Mononuclear cell (primary cell): ENCODE results near the gene KLHDC9. TPM values are rescaled to one million over a fixed set of nuclear protein-coding genes. Genes with fewer than 3 reads are reported as not detected.

Source experiments
- H3K27me3 ChIP-seq: 2 replicates; pipeline ENCODE4 v1.6.0; 2011; ENCODE audit warnings: low read length, control low read depth; ENCODE audit not compliant: insufficient read depth
- H3K4me1 ChIP-seq: 2 replicates; pipeline ENCODE4 v1.5.1; 2011; ENCODE audit warnings: mild to moderate bottlenecking, low read length, control low read depth; ENCODE audit not compliant: insufficient read depth
- H3K4me3 ChIP-seq: 2 replicates; pipeline ENCODE4 v1.5.1; 2011; ENCODE audit warnings: mild to moderate bottlenecking, low read length, moderate library complexity
- H3K9me3 ChIP-seq: 2 replicates; pipeline ENCODE4 v1.5.1; 2011; ENCODE audit warnings: low read depth, mild to moderate bottlenecking, control low read depth, low read length
- total RNA-seq: library from RNA; depleted of rRNA; stranded (reverse); fragments of >200 nt; gene quantifications from one replicate; pipeline ENCODE4 v1.2.3, GENCODE V29; 2012

KLHDC9 gene
- total RNA-seq, 1 donor = not detected

DNA sequence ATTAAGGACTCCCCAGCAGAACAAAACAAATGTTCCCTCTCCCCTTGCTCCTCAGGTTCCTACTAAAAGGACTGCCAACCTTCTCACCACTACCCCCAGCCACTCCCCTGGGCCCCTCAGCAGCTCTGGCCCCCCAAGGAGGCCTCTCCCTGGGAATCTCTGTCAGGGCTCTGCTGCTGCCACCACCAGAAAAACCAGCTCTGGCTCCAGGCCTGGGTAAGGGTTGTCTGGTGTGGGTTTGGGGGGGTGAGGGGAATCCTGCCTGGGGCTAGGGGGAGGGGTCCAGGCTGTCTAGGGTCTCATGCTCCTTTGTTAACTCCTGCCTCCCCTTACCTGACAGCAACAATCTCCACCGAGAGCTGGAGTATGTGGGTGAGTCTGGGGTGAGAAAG is 13.6 kb upstream of the KLHDC9 start:
- H3K9me3 ChIP-seq = no peaks in the 10 kb centered on the region
- peaks cover 53% of the 10 kb centered on the region for H3K4me1 ChIP-seq
- H3K27me3 ChIP-seq = no peaks in the 10 kb centered on the region
- H3K4me3 ChIP-seq = no peak overlapping the region

- Histone ChIP-seq H3K4me3 (no peak overlapping the region), H3K27me3 (no peaks in the 10 kb centered on the region), H3K4me1 (peaks cover 50% of the 10 kb centered on the region), H3K9me3 (no peaks in the 10 kb centered on the region)
Observed at GRCh38 chr1:161085165-161085564, 13.0 kb upstream of the KLHDC9 start.

DNA sequence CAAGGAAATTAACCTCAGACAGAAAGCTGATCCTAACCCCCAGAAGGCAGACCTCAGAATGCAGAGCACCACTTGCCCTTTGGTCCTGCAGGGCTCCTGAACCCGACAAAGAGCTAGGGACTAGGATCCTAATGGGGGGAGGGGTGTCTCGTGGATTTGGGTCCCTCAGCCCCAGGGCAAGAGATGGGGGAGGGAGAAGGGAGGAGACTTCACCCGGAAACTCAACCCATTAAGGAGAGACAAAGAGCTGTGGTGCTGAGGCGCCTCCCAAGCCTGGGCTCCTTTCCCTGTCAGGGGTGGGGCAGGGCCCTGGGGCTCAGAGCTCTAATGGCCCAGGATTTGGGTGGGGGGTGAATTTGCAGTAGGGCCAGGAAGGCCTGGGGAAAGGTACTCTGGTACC is 11.7 kb upstream of the KLHDC9 start:
- H3K4me1 ChIP-seq = peaks cover 38% of the 10 kb centered on the region
- H3K4me3 ChIP-seq = no peak overlapping the region
- no peaks in the 10 kb centered on the region for H3K27me3 ChIP-seq
- no peaks in the 10 kb centered on the region for H3K9me3 ChIP-seq

GRCh38 chr1:161088587-161089110 is 9.5 kb upstream of the KLHDC9 start:
- H3K4me1 ChIP-seq = peaks cover 22% of the 10 kb centered on the region
- no peaks in the 10 kb centered on the region for H3K9me3 ChIP-seq
- no peak overlapping the region for H3K4me3 ChIP-seq
- no peaks in the 10 kb centered on the region for H3K27me3 ChIP-seq

GRCh38 chr1:161089251-161089924 is 8.8 kb upstream of the KLHDC9 start, which contains the start of gene NECTIN4:
TSS of gene NECTIN4 (minus strand) at chr1:161089558. CDS start at chr1:161089296, 262 bp downstream.
- H3K4me3 ChIP-seq = no peak within 1 kb of the TSS
- H3K27me3 ChIP-seq = no peaks in the 10 kb centered on the region
- peaks cover 15% of the 10 kb centered on the region for H3K4me1 ChIP-seq
- H3K9me3 ChIP-seq = no peaks in the 10 kb centered on the region

DNA sequence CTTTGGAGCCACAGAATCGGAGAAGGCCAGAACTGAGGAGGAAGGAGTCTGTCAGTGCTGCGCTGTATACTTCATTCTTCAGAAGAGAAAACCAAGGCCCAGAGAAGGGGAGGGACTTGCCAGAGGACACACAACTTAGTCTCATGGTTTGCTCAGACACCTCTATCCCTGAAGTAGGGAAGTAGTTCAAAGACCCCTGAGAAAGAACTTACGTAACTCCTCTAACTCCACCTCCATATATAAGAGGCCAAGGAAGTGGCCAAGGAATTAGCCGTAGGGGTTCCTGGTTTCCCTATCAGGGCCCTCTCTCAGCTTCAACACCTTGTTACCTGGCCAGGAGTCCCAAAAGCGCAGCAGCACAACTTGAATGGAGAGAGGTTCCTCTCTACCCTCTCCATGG is 8.2 kb upstream of the KLHDC9 start:
- peaks cover 13% of the 10 kb centered on the region for H3K4me1 ChIP-seq
- no peaks in the 10 kb centered on the region for H3K27me3 ChIP-seq

GRCh38 chr1:161090617-161091016 is 7.5 kb upstream of the KLHDC9 start:
- Histone ChIP-seq H3K9me3 (no peaks in the 10 kb centered on the region), H3K4me1 (peaks cover 14% of the 10 kb centered on the region), H3K27me3 (no peaks in the 10 kb centered on the region), H3K4me3 (no peak overlapping the region)

More for the DNA sequence above, 8.2 kb upstream of the KLHDC9 start:
- no peak overlapping the region for H3K4me3 ChIP-seq
- H3K9me3 ChIP-seq = no peaks in the 10 kb centered on the region

- Histone ChIP-seq H3K9me3 (no peaks in the 10 kb centered on the region), H3K4me1 (peaks cover 18% of the 10 kb centered on the region), H3K4me3 (no peak overlapping the region), H3K27me3 (no peaks in the 10 kb centered on the region)
Observed at GRCh38 chr1:161091093-161091492, 7.1 kb upstream of the KLHDC9 start.

- Histone ChIP-seq H3K4me1 (peaks cover 27% of the 10 kb centered on the region), H3K27me3 (no peaks in the 10 kb centered on the region), H3K4me3 (no peak overlapping the region), H3K9me3 (no peaks in the 10 kb centered on the region)
Observed at GRCh38 chr1:161091796-161092507, 6.2 kb upstream of the KLHDC9 start.

GRCh38 chr1:161092621-161093028 is 5.5 kb upstream of the KLHDC9 start:
- H3K27me3 ChIP-seq = no peaks in the 10 kb centered on the region
- H3K9me3 ChIP-seq = no peaks in the 10 kb centered on the region
- H3K4me3 ChIP-seq = no peak overlapping the region
- peaks cover 34% of the 10 kb centered on the region for H3K4me1 ChIP-seq

DNA sequence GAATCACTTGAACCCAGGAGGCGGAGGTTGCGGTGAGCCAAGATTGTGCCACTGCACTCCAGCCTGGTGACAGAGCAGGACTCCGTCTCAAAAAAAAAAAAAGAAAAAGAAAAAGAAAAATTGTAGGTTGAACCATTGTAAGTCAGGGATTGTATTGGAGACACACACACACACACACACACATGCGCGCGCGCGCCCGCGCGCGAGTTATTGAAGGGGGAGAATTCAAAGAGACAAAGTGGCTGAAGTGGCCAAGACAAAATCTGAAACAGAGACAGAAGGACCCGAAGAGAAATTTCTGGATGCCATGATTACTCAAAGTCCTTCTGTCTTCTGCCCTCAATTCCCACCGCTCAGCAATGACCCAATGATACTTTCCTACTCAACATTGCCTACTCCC is 3.7 kb upstream of the KLHDC9 start:
- Histone ChIP-seq H3K4me3 (no peak overlapping the region), H3K4me1 (peaks cover 34% of the 10 kb centered on the region), H3K9me3 (no peaks in the 10 kb centered on the region), H3K27me3 (no peaks in the 10 kb centered on the region)

DNA sequence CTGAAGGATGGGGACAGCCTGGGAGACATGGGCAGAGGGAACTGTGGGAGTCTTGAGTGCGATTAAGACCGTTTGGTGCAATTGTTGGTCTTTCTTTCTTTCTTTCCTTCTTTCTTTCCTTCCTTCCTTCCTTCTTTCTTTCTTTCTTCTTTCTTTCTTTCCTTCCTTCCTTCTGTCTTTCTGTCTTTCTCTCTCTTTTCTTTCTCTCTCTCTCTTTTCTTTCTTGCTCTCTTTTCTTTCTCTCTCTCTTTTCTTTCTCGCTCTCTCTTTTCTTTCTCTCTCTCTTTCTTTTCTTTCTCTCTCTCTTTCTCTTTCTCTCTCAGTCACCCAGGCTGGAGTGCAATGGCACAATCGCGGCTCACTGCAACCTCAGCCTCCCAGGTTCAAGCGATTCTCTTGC is 2.9 kb upstream of the KLHDC9 start:
- H3K27me3 ChIP-seq = no peaks in the 10 kb centered on the region
- H3K9me3 ChIP-seq = no peaks in the 10 kb centered on the region
- peaks cover 34% of the 10 kb centered on the region for H3K4me1 ChIP-seq
- H3K4me3 ChIP-seq = no peak overlapping the region

GRCh38 chr1:161096015-161096414 is 2.1 kb upstream of the KLHDC9 start:
- no peaks in the 10 kb centered on the region for H3K9me3 ChIP-seq
- no peaks in the 10 kb centered on the region for H3K27me3 ChIP-seq
- H3K4me3 ChIP-seq = no peak overlapping the region
- H3K4me1 ChIP-seq = peaks cover 34% of the 10 kb centered on the region

DNA sequence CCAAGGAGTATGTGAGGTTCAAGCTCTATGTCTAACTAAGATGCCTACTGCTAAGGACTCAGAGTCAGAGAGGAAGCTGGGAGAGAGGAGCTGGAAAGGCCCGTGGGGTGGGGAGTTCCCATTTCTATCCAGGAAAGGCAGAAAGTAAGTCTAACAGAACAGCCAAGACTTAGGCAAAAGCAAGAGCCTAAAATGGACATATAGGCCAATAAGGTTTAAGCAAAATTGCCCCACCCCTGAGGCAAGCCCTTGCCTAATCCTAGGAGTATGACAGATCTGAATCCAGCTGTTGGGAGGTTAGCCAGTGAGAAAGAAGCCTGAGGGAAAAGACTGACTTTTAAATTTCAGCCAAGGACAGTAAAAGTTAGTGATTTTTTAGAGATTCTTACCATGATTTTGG is 1.6 kb upstream of the KLHDC9 start:
- Histone ChIP-seq H3K9me3 (no peaks in the 10 kb centered on the region), H3K4me3 (no peak overlapping the region), H3K27me3 (no peaks in the 10 kb centered on the region), H3K4me1 (peaks cover 34% of the 10 kb centered on the region)

DNA sequence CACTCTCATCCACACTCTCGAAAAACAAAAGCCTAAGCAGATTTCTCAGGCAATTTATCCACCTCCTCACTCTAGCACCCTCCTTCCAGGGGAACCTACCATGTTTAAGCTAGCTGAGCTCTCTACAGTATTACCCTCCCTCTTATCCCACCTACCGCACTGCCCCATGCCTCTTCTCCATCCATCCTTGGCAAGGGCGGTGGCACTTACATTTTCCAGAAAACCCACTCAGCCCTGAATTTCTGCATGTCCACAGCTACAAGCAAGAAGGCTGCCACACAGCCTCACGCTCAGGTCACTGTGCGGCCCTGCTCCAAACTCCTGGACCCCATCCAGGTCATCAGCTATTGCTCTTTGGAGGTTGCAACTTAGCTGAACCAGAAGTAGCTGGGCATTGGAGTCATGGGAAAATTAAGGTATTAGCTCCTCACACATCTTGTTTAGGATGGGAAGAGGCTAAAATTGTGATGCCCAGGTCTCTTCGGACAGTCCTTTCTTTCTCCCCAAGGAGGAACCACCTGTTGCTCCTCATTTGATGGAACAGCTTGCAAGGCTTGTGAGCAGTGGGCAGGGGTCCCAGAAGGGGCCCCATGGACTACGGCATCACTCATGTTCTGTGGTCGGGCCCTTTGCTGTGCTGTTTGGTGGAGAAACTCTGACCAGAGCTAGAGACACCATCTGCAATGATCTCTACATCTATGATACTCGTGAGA is 1.1 kb downstream of the KLHDC9 start:
- Histone ChIP-seq H3K4me3 (no peak overlapping the region), H3K27me3 (no peaks in the 10 kb centered on the region), H3K4me1 (peaks cover 34% of the 10 kb centered on the region), H3K9me3 (no peaks in the 10 kb centered on the region)
